Measurements from ENCODE around the gene TGFB1. TPM values are rescaled to one million over a fixed set of nuclear protein-coding genes. Genes with fewer than 3 reads are reported as not detected.

Gene TGFB1
- total and polyA plus RNA-seq, 9 donors: 4.0 to 25.4 (median 20.7) TPM

- DNase-seq: no peak
- Histone ChIP-seq H3K4me3 (ENCODE audit: low read length) (no peak overlapping the region), H3K4me1 (ENCODE audit: control insufficient read depth, insufficient read depth, low read length) (peaks cover 17% of the 10 kb centered on the region), H3K27ac (ENCODE audit: low read length) (no peak overlapping the region), H3K27me3 (ENCODE audit: control insufficient read depth, insufficient read depth, low read length) (no peaks in the 10 kb centered on the region), H3K36me3 (ENCODE audit: control insufficient read depth, insufficient read depth, low read length) (no peaks in the 10 kb centered on the region), H3K9me3 (replicated peaks; ENCODE audit: control insufficient read depth, low read depth, low read length) (no peaks in the 10 kb centered on the region)
- WGBS (ENCODE audit: insufficient coverage): 83% methylated on average over 1 of the region's 1 CpG
Observed at GRCh38 chr19:41359741-41360140, 6.0 kb upstream of the TGFB1 start.

DNA sequence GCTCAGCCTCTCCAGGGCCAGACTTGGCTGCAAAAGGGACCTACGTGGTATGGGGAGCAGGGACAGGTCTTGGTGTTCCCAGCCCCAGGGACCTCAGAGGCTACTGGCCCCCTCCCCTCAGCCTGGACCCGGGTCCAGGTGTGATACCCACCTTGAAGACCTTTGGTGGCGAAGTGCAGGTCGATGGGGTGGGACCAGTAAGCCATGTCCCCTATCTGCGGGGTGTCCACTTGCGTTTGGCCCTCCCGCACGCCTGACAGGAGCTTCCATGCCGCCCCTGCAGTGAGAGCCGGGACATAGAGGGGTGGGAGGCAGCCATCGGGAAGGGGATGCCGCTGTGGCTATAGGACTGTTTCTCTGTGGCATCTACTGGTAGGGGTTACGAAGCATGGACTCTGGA, 4.0 kb upstream of the TGFB1 start:
- 89% methylated on average over 6 of the region's 13 CpGs for WGBS (ENCODE audit: insufficient coverage)
- no peak overlapping the region for H3K4me3 ChIP-seq (ENCODE audit: low read length)
- peaks cover 23% of the 10 kb centered on the region for H3K4me1 ChIP-seq (ENCODE audit: control insufficient read depth, insufficient read depth, low read length)
- H3K9me3 ChIP-seq (replicated peaks; ENCODE audit: control insufficient read depth, low read depth, low read length): no peaks in the 10 kb centered on the region
- no peaks in the 10 kb centered on the region for H3K36me3 ChIP-seq (ENCODE audit: control insufficient read depth, insufficient read depth, low read length)
- peaks cover 11% of the 10 kb centered on the region for H3K27me3 ChIP-seq (ENCODE audit: control insufficient read depth, insufficient read depth, low read length)
- no peak for DNase-seq
- H3K27ac ChIP-seq (ENCODE audit: low read length): no peak overlapping the region

GRCh38 chr19:41356984-41357739, 3.4 kb upstream of the TGFB1 start:
- Histone ChIP-seq H3K4me1 (ENCODE audit: control insufficient read depth, insufficient read depth, low read length) (peaks cover 28% of the 10 kb centered on the region), H3K36me3 (ENCODE audit: control insufficient read depth, insufficient read depth, low read length) (no peaks in the 10 kb centered on the region), H3K9me3 (replicated peaks; ENCODE audit: control insufficient read depth, low read depth, low read length) (no peaks in the 10 kb centered on the region), H3K27ac (ENCODE audit: low read length) (no peak overlapping the region), H3K4me3 (ENCODE audit: low read length) (no peak overlapping the region), H3K27me3 (ENCODE audit: control insufficient read depth, insufficient read depth, low read length) (peaks cover 17% of the 10 kb centered on the region)
- no peak for DNase-seq
- WGBS (ENCODE audit: insufficient coverage): 82% methylated on average over 5 of the region's 11 CpGs

DNA sequence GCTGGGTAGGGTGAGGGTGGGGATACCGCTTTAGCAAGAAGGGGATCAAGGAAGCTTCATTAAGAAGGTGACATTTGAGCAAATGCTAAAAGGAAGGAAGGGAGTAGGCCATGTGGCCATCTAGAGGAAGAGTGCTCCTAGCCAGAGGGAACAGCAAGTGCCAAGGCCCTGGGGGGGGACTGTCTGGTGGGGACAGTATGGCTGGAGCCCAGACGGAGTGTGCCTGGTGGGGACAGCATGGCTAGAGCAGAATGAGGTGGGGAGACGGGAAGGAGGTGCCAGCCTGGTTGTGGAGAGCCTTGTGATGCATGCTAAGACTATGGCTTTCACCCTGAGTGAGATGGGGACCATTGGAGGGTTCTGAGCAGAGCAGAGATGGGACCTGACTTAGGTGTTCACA, 2.1 kb upstream of the TGFB1 start:
- H3K27ac ChIP-seq (ENCODE audit: low read length): no peak overlapping the region
- no peak overlapping the region for H3K4me3 ChIP-seq (ENCODE audit: low read length)
- WGBS (ENCODE audit: insufficient coverage): 59% methylated on average over 3 of the region's 3 CpGs
- peaks cover 31% of the 10 kb centered on the region for H3K27me3 ChIP-seq (ENCODE audit: control insufficient read depth, insufficient read depth, low read length)
- H3K9me3 ChIP-seq (replicated peaks; ENCODE audit: control insufficient read depth, low read depth, low read length): no peaks in the 10 kb centered on the region
- DNase-seq: no peak
- no peaks in the 10 kb centered on the region for H3K36me3 ChIP-seq (ENCODE audit: control insufficient read depth, insufficient read depth, low read length)
- H3K4me1 ChIP-seq (ENCODE audit: control insufficient read depth, insufficient read depth, low read length): peaks cover 42% of the 10 kb centered on the region

- no peaks in the 10 kb centered on the region for H3K9me3 ChIP-seq (replicated peaks; ENCODE audit: control insufficient read depth, low read depth, low read length)
- WGBS (ENCODE audit: insufficient coverage): 58% methylated on average over 1 of the region's 1 CpG
- H3K4me3 ChIP-seq (ENCODE audit: low read length): no peak overlapping the region
- peaks cover 38% of the 10 kb centered on the region for H3K27me3 ChIP-seq (ENCODE audit: control insufficient read depth, insufficient read depth, low read length)
- DNase-seq: no peak
- H3K4me1 ChIP-seq (ENCODE audit: control insufficient read depth, insufficient read depth, low read length): peaks cover 45% of the 10 kb centered on the region
- H3K27ac ChIP-seq (ENCODE audit: low read length): no peak overlapping the region
- H3K36me3 ChIP-seq (ENCODE audit: control insufficient read depth, insufficient read depth, low read length): no peaks in the 10 kb centered on the region
Observed at GRCh38 chr19:41355035-41355434, 1.3 kb upstream of the TGFB1 start.

- WGBS (ENCODE audit: insufficient coverage): 86% methylated on average over 15 of the region's 23 CpGs
- H3K27me3 ChIP-seq (ENCODE audit: control insufficient read depth, insufficient read depth, low read length): peaks cover 43% of the 10 kb centered on the region
- H3K27ac ChIP-seq (ENCODE audit: low read length): no peak overlapping the region
- peak overlapping the region; percentile 59 for H3K4me3 ChIP-seq (ENCODE audit: low read length)
- H3K9me3 ChIP-seq (replicated peaks; ENCODE audit: control insufficient read depth, low read depth, low read length): no peaks in the 10 kb centered on the region
- H3K4me1 ChIP-seq (ENCODE audit: control insufficient read depth, insufficient read depth, low read length): peaks cover 45% of the 10 kb centered on the region
- DNase-seq: no peak
- H3K36me3 ChIP-seq (ENCODE audit: control insufficient read depth, insufficient read depth, low read length): no peaks in the 10 kb centered on the region
Observed at GRCh38 chr19:41354343-41354953, 726 bp upstream of the TGFB1 start.

- DNase-seq: peak; percentile 58
Observed at GRCh38 chr19:41352609-41353465, 885 bp downstream of the TGFB1 start.

DNA sequence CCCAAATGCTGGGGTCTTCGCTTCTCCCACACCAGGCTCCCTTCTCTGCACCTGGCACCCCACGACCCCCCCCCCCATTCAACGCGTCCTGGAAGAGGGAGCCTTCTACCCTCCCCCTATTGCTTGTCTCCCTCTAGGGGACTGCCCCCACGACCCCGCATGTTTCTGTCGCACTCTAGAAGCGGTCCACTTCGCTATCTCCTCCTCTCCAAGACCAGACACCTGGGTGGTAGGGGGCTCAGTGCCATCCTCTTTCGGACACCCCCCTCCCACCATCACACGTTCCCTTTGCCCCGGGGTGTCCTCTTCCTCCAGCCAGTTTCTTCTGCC, 1.5 kb downstream of the TGFB1 start:
- H3K27me3 ChIP-seq (ENCODE audit: control insufficient read depth, insufficient read depth, low read length): peaks cover 50% of the 10 kb centered on the region
- peak overlapping the region; percentile 59 for H3K4me3 ChIP-seq (ENCODE audit: low read length)
- H3K4me1 ChIP-seq (ENCODE audit: control insufficient read depth, insufficient read depth, low read length): peaks cover 45% of the 10 kb centered on the region
- no peaks in the 10 kb centered on the region for H3K9me3 ChIP-seq (replicated peaks; ENCODE audit: control insufficient read depth, low read depth, low read length)
- H3K27ac ChIP-seq (ENCODE audit: low read length): no peak overlapping the region
- no peak for DNase-seq
- WGBS (ENCODE audit: insufficient coverage): 0% methylated on average over 8 of the region's 12 CpGs
- no peaks in the 10 kb centered on the region for H3K36me3 ChIP-seq (ENCODE audit: control insufficient read depth, insufficient read depth, low read length)

More at GRCh38 chr19:41352609-41353465, 885 bp downstream of the TGFB1 start:
- H3K27ac ChIP-seq (ENCODE audit: low read length): no peak overlapping the region
- no peaks in the 10 kb centered on the region for H3K9me3 ChIP-seq (replicated peaks; ENCODE audit: control insufficient read depth, low read depth, low read length)
- no peaks in the 10 kb centered on the region for H3K36me3 ChIP-seq (ENCODE audit: control insufficient read depth, insufficient read depth, low read length)
- peaks cover 45% of the 10 kb centered on the region for H3K4me1 ChIP-seq (ENCODE audit: control insufficient read depth, insufficient read depth, low read length)
- H3K4me3 ChIP-seq (ENCODE audit: low read length): peak overlapping the region; percentile 59
- under 1% methylated on average over 69 of the region's 71 CpGs for WGBS (ENCODE audit: insufficient coverage)
- H3K27me3 ChIP-seq (ENCODE audit: control insufficient read depth, insufficient read depth, low read length): peaks cover 50% of the 10 kb centered on the region

DNA sequence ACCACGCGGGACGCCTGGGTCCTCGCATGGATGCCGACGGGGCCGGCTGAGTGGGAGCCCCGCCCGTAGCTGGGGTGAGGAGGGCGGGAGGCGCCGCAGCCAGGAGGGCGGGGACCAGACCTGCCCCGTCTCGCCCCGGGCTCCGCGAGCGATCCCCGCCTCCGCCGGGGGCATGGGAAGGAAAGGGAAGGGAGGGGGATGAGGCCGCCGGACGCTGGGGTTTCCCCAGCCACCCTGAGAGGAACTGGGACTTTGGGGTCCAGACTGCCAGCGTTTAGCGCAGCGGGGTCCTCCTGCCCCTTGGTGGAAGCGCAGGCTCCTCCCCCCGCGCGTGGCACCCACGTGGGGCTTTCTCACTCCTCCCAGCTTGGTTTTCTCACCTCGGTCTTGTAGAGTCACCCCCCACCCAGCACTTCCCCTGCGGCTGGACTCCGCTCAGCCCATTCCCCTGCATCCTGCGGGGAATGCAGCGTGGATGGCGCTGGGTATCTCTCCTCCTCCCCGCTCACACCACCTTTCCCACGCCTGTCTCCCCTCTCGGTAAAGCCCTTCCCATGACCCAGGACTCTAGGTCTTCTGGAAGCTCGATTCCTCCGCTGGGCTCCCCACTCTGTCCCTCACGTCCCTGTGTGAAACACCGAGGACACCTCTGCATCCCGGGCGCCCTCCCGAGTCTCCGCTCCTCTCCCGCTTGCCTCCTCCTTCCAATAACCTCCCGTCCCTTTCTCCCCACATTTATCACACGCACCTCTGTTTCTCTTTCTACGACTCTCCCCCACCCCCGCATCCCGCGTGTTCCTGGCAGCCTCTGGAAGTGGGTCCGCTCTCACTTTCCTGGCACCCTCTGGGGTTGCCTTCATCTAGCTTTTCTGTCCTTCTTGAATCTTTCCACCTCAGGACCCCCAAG, 2.1 kb downstream of the TGFB1 start:
- Histone ChIP-seq H3K4me3 (ENCODE audit: low read length) (peak overlapping the region; percentile 59), H3K9me3 (replicated peaks; ENCODE audit: control insufficient read depth, low read depth, low read length) (no peaks in the 10 kb centered on the region), H3K4me1 (ENCODE audit: control insufficient read depth, insufficient read depth, low read length) (peaks cover 41% of the 10 kb centered on the region), H3K27me3 (ENCODE audit: control insufficient read depth, insufficient read depth, low read length) (peaks cover 50% of the 10 kb centered on the region), H3K36me3 (ENCODE audit: control insufficient read depth, insufficient read depth, low read length) (no peaks in the 10 kb centered on the region), H3K27ac (ENCODE audit: low read length) (peak overlapping the region; percentile 29)
- DNase-seq: peak; percentile 63
- under 1% methylated on average over 49 of the region's 58 CpGs for WGBS (ENCODE audit: insufficient coverage)
